ENCODE measurements around the gene RBCK1. TPM values are rescaled to one million over a fixed set of nuclear protein-coding genes. Genes with fewer than 3 reads are reported as not detected.
A peak's percentile ranks its signal among the peaks of the same experiment; 100 is the strongest.

Gene RBCK1
- total RNA-seq, 1 experiment from 2014 or later, result 46.8 TPM

- H3K27ac ChIP-seq (ENCODE audit: insufficient read length, low read depth, low read length), result no peak overlapping the region
- no CpG with 5 or more reads among the region's 16 CpGs for WGBS (ENCODE audit: extremely low coverage, insufficient read length, low lambda C conversion rate)
- DNase-seq, result peak; percentile 36
Observed at GRCh38 chr20:434661-435419, 26.7 kb downstream of the RBCK1 start.

More at GRCh38 chr20:434661-435419, 26.7 kb downstream of the RBCK1 start:
- H4K5ac ChIP-seq (ENCODE audit: insufficient read length, low read depth, low read length), result no peak overlapping the region
- H3K4ac ChIP-seq (ENCODE audit: low read depth, low read length), result no peak overlapping the region
- no peak overlapping the region for H4K8ac ChIP-seq (replicated peaks; ENCODE audit: insufficient read length, low read depth, low read length)
- H3T11ph ChIP-seq (ENCODE audit: low read length), result no peak overlapping the region
- no peak overlapping the region for H3K56ac ChIP-seq (ENCODE audit: insufficient read length, low read depth, low read length)
- no peak overlapping the region for H2BK20ac ChIP-seq (ENCODE audit: low read depth, low read length, poor library complexity, severe bottlenecking)
- H3K9me3 ChIP-seq (ENCODE audit: control insufficient read depth, low read depth, low read length), result no peaks in the 10 kb centered on the region
- H3K27ac Mint-ChIP-seq, result peak overlapping the region in 2 of 3 experiments; percentile 58 to 59; a peak in 3 of 7 replicates
- no peak overlapping the region for H2BK15ac ChIP-seq (ENCODE audit: low read depth, low read length)
- TF ChIP-seq CTCF (conservative IDR thresholded peaks at IDR 0.05), result no peak
- no peaks in the 10 kb centered on the region for H3K79me2 ChIP-seq (ENCODE audit: insufficient read depth, low read length)
- no peaks in the 10 kb centered on the region for H3K23me2 ChIP-seq (ENCODE audit: insufficient read length, low read depth, low read length, poor library complexity, severe bottlenecking)
- H3K23ac ChIP-seq (ENCODE audit: insufficient read length, low read depth, low read length), result no peak overlapping the region
- H2AK5ac ChIP-seq (ENCODE audit: insufficient read length, low read length), result no peak overlapping the region
- no peak overlapping the region for H2BK120ac ChIP-seq (ENCODE audit: low read depth, low read length, poor library complexity, severe bottlenecking)
- H3K27me3 Mint-ChIP-seq (ENCODE audit: low read depth), result peaks cover 36% of the 10 kb centered on the region
- no peak overlapping the region for H2BK5ac ChIP-seq (ENCODE audit: insufficient read length, low read length)
- H4K20me1 ChIP-seq (ENCODE audit: control insufficient read depth, insufficient read depth, insufficient read length), result no peaks in the 10 kb centered on the region
- peak overlapping the region; percentile 35 for H3K18ac ChIP-seq (ENCODE audit: insufficient read length, low read depth, low read length)
- H3K4me2 ChIP-seq (ENCODE audit: insufficient read depth, insufficient read length, low read length), result peak overlapping the region; percentile 44
- H3K4me3 Mint-ChIP-seq, result peak overlapping the region in 1 of 2 experiments; percentile 64; a peak in 3 of 5 replicates
- H2BK12ac ChIP-seq (ENCODE audit: insufficient read length, low read depth, low read length), result no peak overlapping the region
- H3K14ac ChIP-seq (ENCODE audit: insufficient read depth, low read length), result peak overlapping the region; percentile 16; the same call in 1 of the 2 replicates
- H4K91ac ChIP-seq (ENCODE audit: insufficient read length, low read depth, low read length), result no peak overlapping the region
- H3K4me1 Mint-ChIP-seq, result peaks cover 26 to 28% of the 10 kb centered on the region in 2 experiments
- no peak overlapping the region for H2AFZ ChIP-seq (ENCODE audit: low read length)
- no peaks in the 10 kb centered on the region for H3K9me3 Mint-ChIP-seq
- peaks cover 3% of the 10 kb centered on the region; the same call in 1 of the 2 replicates for H3K4me1 ChIP-seq (ENCODE audit: insufficient read depth, low read length)
- no peak overlapping the region for H3K9ac ChIP-seq (ENCODE audit: extremely low read depth, insufficient read length, low read length)
- peaks cover 26 to 67% (median 61%) of the 10 kb centered on the region in 3 experiments; a peak in 6 of 7 replicates for H3K36me3 Mint-ChIP-seq (ENCODE audit: insufficient read depth in 1 of 3, low read depth in 3 of 3)
- no peaks in the 10 kb centered on the region for H3K79me1 ChIP-seq (ENCODE audit: insufficient read depth, low read depth, low read length, poor library complexity, severe bottlenecking)
- H3K27me3 ChIP-seq (ENCODE audit: insufficient read depth, low read length), result peaks cover 5% of the 10 kb centered on the region; the same call in 1 of the 2 replicates

Data from H9 (cell line).